IMR-90 (cell line): Measurements from ENCODE around the gene KCNH2. TPM values are rescaled to one million over a fixed set of nuclear protein-coding genes. Genes with fewer than 3 reads are reported as not detected.

Experiments used
- ATAC-seq: fragments of 200-7000 bp; cut with Tn5 transposase; 2 replicates; pipeline ENCODE4 v1.9.1; 2020; ENCODE audit warnings: low read depth, mild to moderate bottlenecking, moderate library complexity
- BruUV-seq: library from RNA; stranded (reverse); fragments of 400-500 nt; replicated peaks from 2 replicates; lab custom pipeline; 2021; lab: Mats Ljungman, UMichigan
- CTCF ChIA-PET: fragments of 300-600 bp; formaldehyde crosslinking; extraction: SDS; loops from one replicate; lab custom pipeline; 2021; ENCODE audit warnings: antibody characterized with exemption; lab: Yijun Ruan, JAX
- POLR2A ChIA-PET: fragments of 300-600 bp; sonication (Branson Sonifier 250); formaldehyde crosslinking; loops from one replicate; lab custom pipeline; 2022; ENCODE audit warnings: antibody characterized with exemption; ENCODE audit not compliant: unreplicated experiment; lab: Charles Lee
- DNase-seq: peaks from one replicate; pipeline ENCODE4 v3.0.0; 2013
- H2AFZ ChIP-seq: replicated peaks from 2 replicates; pipeline ENCODE3; 2013; ENCODE audit warnings: low read length, mild to moderate bottlenecking; ENCODE audit not compliant: poor library complexity
- H2AK5ac ChIP-seq: 2 replicates; pipeline ENCODE4 v1.6.1; 2013; ENCODE audit warnings: low read depth, low read length, inconsistent platforms
- H2AK9ac ChIP-seq: replicated peaks from 2 replicates; pipeline ENCODE3; 2013; ENCODE audit warnings: mild to moderate bottlenecking, low read depth, low read length, moderate library complexity; ENCODE audit not compliant: poor library complexity
- H2BK120ac ChIP-seq: 2 replicates; pipeline ENCODE4 v1.6.1; 2013; ENCODE audit warnings: low read depth, low read length, inconsistent platforms
- H2BK15ac ChIP-seq: 3 replicates; pipeline ENCODE4 v1.6.1; 2013; ENCODE audit warnings: low read depth, low read length, inconsistent platforms
- H2BK20ac ChIP-seq: 2 replicates; pipeline ENCODE4 v1.6.1; 2013; ENCODE audit warnings: low read depth, mild to moderate bottlenecking, inconsistent platforms, low read length, moderate library complexity
- H2BK5ac ChIP-seq: 2 replicates; pipeline ENCODE4 v1.6.1; 2013; ENCODE audit warnings: mild to moderate bottlenecking, low read depth, low read length, inconsistent platforms; ENCODE audit not compliant: poor library complexity, severe bottlenecking
- H3K14ac ChIP-seq: replicated peaks from 2 replicates; pipeline ENCODE4 v1.6.1; 2013; ENCODE audit warnings: low read depth, low read length, inconsistent platforms
- H3K18ac ChIP-seq: 2 replicates; pipeline ENCODE4 v1.6.1; 2013; ENCODE audit warnings: low read depth, low read length, control low read depth
- H3K23ac ChIP-seq: 2 replicates; pipeline ENCODE4 v1.6.1; 2013; ENCODE audit warnings: low read depth, low read length, inconsistent platforms
- H3K27ac ChIP-seq: 2 replicates; pipeline ENCODE4 v1.5.1; 2013; ENCODE audit warnings: mild to moderate bottlenecking, control low read depth, low read length; ENCODE audit not compliant: insufficient read depth
- H3K27me3 ChIP-seq: 2 replicates; pipeline ENCODE4 v1.6.1; 2013; ENCODE audit warnings: low read length; ENCODE audit not compliant: control insufficient read depth, insufficient read depth
- H3K36me3 ChIP-seq: 2 replicates; pipeline ENCODE4 v1.6.1; 2013; ENCODE audit warnings: low read length, mixed read lengths; ENCODE audit not compliant: control insufficient read depth, insufficient read depth
- H3K4ac ChIP-seq: 2 replicates; pipeline ENCODE4 v1.6.1; 2013; ENCODE audit warnings: low read depth, low read length, inconsistent platforms
- H3K4me1 ChIP-seq: 2 replicates; pipeline ENCODE4 v1.6.1; 2013; ENCODE audit warnings: low read length, mixed read lengths; ENCODE audit not compliant: control insufficient read depth, insufficient read depth
- H3K4me2 ChIP-seq: 2 replicates; pipeline ENCODE4 v1.6.1; 2013; ENCODE audit warnings: low read depth, mild to moderate bottlenecking, control low read depth, low read length, moderate library complexity
- H3K4me3 ChIP-seq: 2 replicates; pipeline ENCODE4 v1.5.1; 2013; ENCODE audit warnings: low read depth, mild to moderate bottlenecking, control low read depth, low read length, moderate library complexity; ENCODE audit not compliant: insufficient read depth
- H3K56ac ChIP-seq: 2 replicates; pipeline ENCODE4 v1.6.1; 2013; ENCODE audit warnings: low read length, inconsistent platforms; ENCODE audit not compliant: insufficient read depth; ENCODE audit errors: extremely low read depth
- H3K79me1 ChIP-seq, 2 experiments: 2 replicates each; pipeline ENCODE4 v1.6.1; 2013; ENCODE audit warnings: low read length in 2 of 2, inconsistent platforms in 1 of 2, low read depth in 1 of 2
- H3K9ac ChIP-seq: 2 replicates; pipeline ENCODE4 v1.6.1; 2013; ENCODE audit warnings: low read depth, low read length, control low read depth
- H3K9me1 ChIP-seq: 2 replicates; pipeline ENCODE4 v1.6.1; 2013; ENCODE audit warnings: low read length, inconsistent platforms; ENCODE audit not compliant: insufficient read depth
- H3K9me3 ChIP-seq: 2 replicates; pipeline ENCODE4 v1.6.1; 2013; ENCODE audit warnings: low read length; ENCODE audit not compliant: control insufficient read depth, insufficient read depth
- H4K20me1 ChIP-seq: 2 replicates; pipeline ENCODE4 v1.6.1; 2013; ENCODE audit warnings: low read length, inconsistent platforms; ENCODE audit not compliant: insufficient read depth
- H4K5ac ChIP-seq: 2 replicates; pipeline ENCODE4 v1.6.1; 2013; ENCODE audit warnings: mild to moderate bottlenecking, low read depth, low read length, control low read depth
- H4K8ac ChIP-seq, 2 experiments: 2 replicates each; pipeline ENCODE4 v1.6.1; 2013; ENCODE audit warnings: low read depth in 2 of 2, low read length in 2 of 2, control low read depth in 1 of 2, inconsistent platforms in 1 of 2
- H4K91ac ChIP-seq: 2 replicates; pipeline ENCODE4 v1.6.1; 2013; ENCODE audit warnings: low read depth, low read length, inconsistent platforms; ENCODE audit not compliant: insufficient read depth
- CHD1 ChIP-seq: IDR thresholded peaks from 2 replicates; pipeline ENCODE4 v1.6.1; 2012; ENCODE audit warnings: low read depth, low read length, improper control_type of control experiment
- MXI1 ChIP-seq: IDR thresholded peaks from 2 replicates; pipeline ENCODE4 v1.6.1; 2012; ENCODE audit warnings: low read depth, mild to moderate bottlenecking, low read length, moderate library complexity, borderline replicate concordance
- SMC3 ChIP-seq: fragments of 150-350 bp; IDR thresholded peaks from 2 replicates; pipeline ENCODE4 v1.6.1; 2016; ENCODE audit warnings: low read depth, mild to moderate bottlenecking, antibody characterized with exemption, low read length, moderate library complexity
- WGBS, 2 experiments: methylation state at CpG; one replicate each; pipeline versions ENCODE4 v1.1.5 to v1.1.7; 2013; ENCODE audit warnings: missing lambda C conversion rate in 2 of 2; ENCODE audit not compliant: insufficient read length in 1 of 2; ENCODE audit errors: extremely low coverage in 2 of 2; 5-methylcytosine and 5-hydroxymethylcytosine counted together
- dilution Hi-C: fragments of 300-500 bp; cut with HindIII; formaldehyde crosslinking; loops from one replicate; pipeline ENCODE4 v1.14.3; 2018; ENCODE audit warnings: low sequenced_read_pairs; ENCODE audit not compliant: unreplicated experiment
- in situ Hi-C: fragments of 300-500 bp; cut with MboI; formaldehyde crosslinking; loops from 3 replicates; pipeline ENCODE4 v1.14.3; 2019; ENCODE audit warnings: low sequenced_read_pairs, inconsistent platforms, mixed read lengths
- intact Hi-C: fragments of 100-400 bp; cut with micrococcal nuclease; formaldehyde crosslinking; loops from 2 replicates; pipeline ENCODE4 v1.10.0; 2022
- polyA plus RNA-seq, 3 experiments: library from polyadenylated mRNA; depleted of rRNA; stranded (reverse); fragments of >200 nt; gene quantifications; 2 replicates each; pipeline ENCODE4 v1.2.3, GENCODE V29; 2012; ENCODE audit warnings: low replicate concordance in 1 of 3
- total RNA-seq: library from RNA; depleted of rRNA; stranded (reverse); fragments of >200 nt; gene quantifications from 2 replicates; pipeline ENCODE4 v1.2.3, GENCODE V29; 2012
- TF ChIP-seq, protein P1 (sequence below): fragments of 150-350 bp; IDR thresholded peaks from 2 replicates; pipeline ENCODE4 v1.6.1; 2017; ENCODE audit warnings: mild to moderate bottlenecking, antibody characterized with exemption, low read length, low read depth

KCNH2 gene
- total and polyA plus RNA-seq, 2 of the 4 experiments (the other 2 are of a cell fraction) = 0.90 to 2.1 TPM

DNA sequence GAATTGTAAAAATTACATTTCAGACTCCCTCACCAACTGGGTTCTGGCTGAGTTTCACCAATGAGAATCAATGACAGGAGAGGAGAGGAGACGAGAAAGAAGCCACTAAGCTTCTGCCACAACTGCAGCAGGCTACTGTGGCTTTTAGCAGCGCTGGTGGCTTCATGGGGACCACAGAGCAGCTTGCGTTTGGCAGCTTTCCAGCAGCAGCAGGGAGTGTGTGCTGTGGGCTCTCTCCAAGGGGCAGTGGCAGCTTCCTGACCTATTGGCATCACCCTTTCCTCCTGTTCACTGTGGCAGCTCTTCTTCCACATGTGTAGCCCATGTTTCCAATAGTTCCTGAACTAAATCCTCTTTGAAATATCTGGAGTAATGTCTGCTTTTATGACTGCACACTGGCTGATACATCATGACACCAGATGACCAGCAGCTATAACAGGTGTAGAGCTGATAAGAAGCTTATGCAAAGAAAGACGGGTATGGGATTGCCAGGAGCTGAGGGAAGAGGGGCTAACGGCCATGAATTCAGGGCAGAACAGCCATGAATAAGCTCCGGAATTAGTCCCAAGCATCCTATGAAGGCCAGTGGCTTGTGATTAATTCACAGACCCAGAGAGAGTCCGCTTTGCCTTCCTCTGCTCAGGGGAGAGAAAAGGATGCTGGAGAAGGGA lies 46.8 kb downstream of the KCNH2 start:
- H4K5ac ChIP-seq = no peak overlapping the region
- dilution Hi-C loops = no loop called here
- CTCF ChIA-PET = interaction anchor here (0.9 to 1.2 kb wide), 2 partner anchors 11 to 55 kb away, joined by 3 read pairs; no protein-coding TSS in a partner anchor
- H3K36me3 ChIP-seq = no peaks in the 10 kb centered on the region
- POLR2A ChIA-PET = no interaction called here
- no peaks in the 10 kb centered on the region for H3K4me1 ChIP-seq
- H2AK5ac ChIP-seq = no peak overlapping the region
- H2AK9ac ChIP-seq = no peak overlapping the region
- no peak overlapping the region for H2AFZ ChIP-seq
- H4K20me1 ChIP-seq = no peaks in the 10 kb centered on the region
- no peak overlapping the region for H2BK20ac ChIP-seq
- H2BK5ac ChIP-seq = no peak overlapping the region
- no peak overlapping the region for H3K23ac ChIP-seq
- H3K14ac ChIP-seq = no peak overlapping the region
- H3K4ac ChIP-seq = no peak overlapping the region
- no peaks in the 10 kb centered on the region for H3K9me3 ChIP-seq
- H2BK15ac ChIP-seq = no peak overlapping the region
- 38% methylated on average over 3 of the region's 7 CpGs; no CpG with 5 or more reads in 1 of the 2 experiments for WGBS, 2 experiments
- peaks cover 2% of the 10 kb centered on the region; the same call in 1 of the 2 replicates for H3K27me3 ChIP-seq
- intact Hi-C loops = no loop called here
- no peak overlapping the region for H3K4me3 ChIP-seq
- TF ChIP-seq SMC3 = no peak
- TF ChIP-seq, protein P1, sequence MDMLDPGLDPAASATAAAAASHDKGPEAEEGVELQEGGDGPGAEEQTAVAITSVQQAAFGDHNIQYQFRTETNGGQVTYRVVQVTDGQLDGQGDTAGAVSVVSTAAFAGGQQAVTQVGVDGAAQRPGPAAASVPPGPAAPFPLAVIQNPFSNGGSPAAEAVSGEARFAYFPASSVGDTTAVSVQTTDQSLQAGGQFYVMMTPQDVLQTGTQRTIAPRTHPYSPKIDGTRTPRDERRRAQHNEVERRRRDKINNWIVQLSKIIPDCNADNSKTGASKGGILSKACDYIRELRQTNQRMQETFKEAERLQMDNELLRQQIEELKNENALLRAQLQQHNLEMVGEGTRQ = no peak
- TF ChIP-seq MXI1 = no peak
- TF ChIP-seq CHD1 = no peak
- H3K27ac ChIP-seq = no peak overlapping the region
- H2BK120ac ChIP-seq = no peak overlapping the region
- no peak overlapping the region for H4K8ac ChIP-seq
- H3K56ac ChIP-seq = no peak overlapping the region
- H3K18ac ChIP-seq = no peak overlapping the region
- DNase-seq (no peak), ATAC-seq (no peak)
- H3K9ac ChIP-seq = no peak overlapping the region
- H3K9me1 ChIP-seq = no peaks in the 10 kb centered on the region
- no peaks in the 10 kb centered on the region for H3K79me1 ChIP-seq
- BruUV-seq = no TSS peak
- no peak overlapping the region for H4K91ac ChIP-seq
- H3K4me2 ChIP-seq = no peak overlapping the region
- in situ Hi-C loops = no loop called here
